Body of pancreas (tissue), 4 donors: Measurements from ENCODE around the gene C1GALT1.

Experiments used
- POLR2A ChIP-seq, 3 donors: fragments of 450-650 bp; IDR thresholded peaks; one replicate each; pipeline ENCODE4 v1.6.1; 2016; ENCODE audit warnings: antibody characterized with exemption in 3 of 3, mild to moderate bottlenecking in 2 of 3
- TF ChIP-seq, protein P1 (sequence below), 7 experiments: fragments of 450-650 bp in 4 of 7; fragments of 200-600 bp in 3 of 7; sonication (generic) in 3 of 7; IDR thresholded peaks; one replicate each; pipeline ENCODE4 v1.5.1; 2016 to 2019; ENCODE audit warnings: antibody characterized with exemption in 7 of 7

DNA sequence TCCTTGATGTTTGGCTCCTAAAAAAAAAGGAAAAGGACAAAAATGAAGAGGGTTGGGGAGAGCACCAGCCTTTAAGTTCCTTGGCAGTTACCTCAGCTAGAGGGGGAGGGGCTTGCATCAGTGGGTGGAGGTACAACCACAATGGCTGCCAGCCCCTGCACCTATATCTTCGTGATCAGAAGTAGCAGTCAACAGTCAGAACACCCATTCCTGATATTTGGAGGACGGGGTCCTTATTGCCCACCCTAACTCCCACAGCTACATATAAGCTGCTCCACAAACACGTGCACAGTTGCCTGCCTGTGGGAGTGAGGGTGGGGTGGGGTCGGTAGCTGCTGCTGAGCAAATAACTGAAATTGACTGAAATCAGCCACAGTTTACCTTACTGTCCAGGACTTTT, 26.2 kb downstream of the C1GALT1 start:
- TF ChIP-seq POLR2A (IDR thresholded peaks at IDR 0.05) = no peak
- TF ChIP-seq, protein P1, sequence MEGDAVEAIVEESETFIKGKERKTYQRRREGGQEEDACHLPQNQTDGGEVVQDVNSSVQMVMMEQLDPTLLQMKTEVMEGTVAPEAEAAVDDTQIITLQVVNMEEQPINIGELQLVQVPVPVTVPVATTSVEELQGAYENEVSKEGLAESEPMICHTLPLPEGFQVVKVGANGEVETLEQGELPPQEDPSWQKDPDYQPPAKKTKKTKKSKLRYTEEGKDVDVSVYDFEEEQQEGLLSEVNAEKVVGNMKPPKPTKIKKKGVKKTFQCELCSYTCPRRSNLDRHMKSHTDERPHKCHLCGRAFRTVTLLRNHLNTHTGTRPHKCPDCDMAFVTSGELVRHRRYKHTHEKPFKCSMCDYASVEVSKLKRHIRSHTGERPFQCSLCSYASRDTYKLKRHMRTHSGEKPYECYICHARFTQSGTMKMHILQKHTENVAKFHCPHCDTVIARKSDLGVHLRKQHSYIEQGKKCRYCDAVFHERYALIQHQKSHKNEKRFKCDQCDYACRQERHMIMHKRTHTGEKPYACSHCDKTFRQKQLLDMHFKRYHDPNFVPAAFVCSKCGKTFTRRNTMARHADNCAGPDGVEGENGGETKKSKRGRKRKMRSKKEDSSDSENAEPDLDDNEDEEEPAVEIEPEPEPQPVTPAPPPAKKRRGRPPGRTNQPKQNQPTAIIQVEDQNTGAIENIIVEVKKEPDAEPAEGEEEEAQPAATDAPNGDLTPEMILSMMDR (IDR thresholded peaks at IDR 0.05) = no peak
